Natural killer cell treated with Interleukin-12 subunit alpha and Interleukin-12 subunit beta and Interleukin-15 and Interleukin-18, amount 100 ng/mL, for 72 hours (primary cell): ENCODE results near the gene DPP6. TPM values are rescaled to one million over a fixed set of nuclear protein-coding genes. Genes with fewer than 3 reads are reported as not detected.

Source experiments
- ATAC-seq, 2 donors: fragments of 150-1000 bp; cut with Tn5 transposase in 1 of 2; sonication (Bioruptor Pico), chemical (Tn5 transposase) in 1 of 2; 2 replicates each; pipeline ENCODE4 v1.10.0; 2021
- DNase-seq: peaks from one replicate; pipeline ENCODE4 v3.0.0; 2022; ENCODE audit warnings: low spot score
- H3K27ac Mint-ChIP-seq, 2 donors: 1 replicate in 1 of 2; 2 replicates in 1 of 2; pipeline ENCODE4 v1.8.0; 2022; ENCODE audit warnings: mixed read lengths in 2 of 2, mild to moderate bottlenecking in 1 of 2, moderate library complexity in 1 of 2
- H3K27me3 Mint-ChIP-seq, 2 donors: 1 replicate in 1 of 2; 2 replicates in 1 of 2; pipeline ENCODE4 v1.8.0; 2022; ENCODE audit warnings: mixed read lengths in 2 of 2
- H3K36me3 Mint-ChIP-seq: one replicate; pipeline ENCODE4 v1.8.0; 2022; ENCODE audit warnings: mixed read lengths
- H3K4me1 Mint-ChIP-seq, 2 donors: 1 replicate in 1 of 2; 2 replicates in 1 of 2; pipeline ENCODE4 v1.8.0; 2022; ENCODE audit warnings: low read depth in 2 of 2, mixed read lengths in 2 of 2, mild to moderate bottlenecking in 1 of 2
- H3K4me3 Mint-ChIP-seq: one replicate; pipeline ENCODE4 v1.8.0; 2022; ENCODE audit warnings: mixed read lengths
- H3K9me3 Mint-ChIP-seq: 2 replicates; pipeline ENCODE4 v1.8.0; 2022; ENCODE audit warnings: mixed read lengths
- total RNA-seq, 2 donors: library from RNA; stranded (reverse); gene quantifications; one replicate each; pipeline ENCODE4 v1.2.3, GENCODE V29; 2022

The DPP6 gene
- total RNA-seq, 2 donors from 2014 or later: not detected

- Mint-ChIP-seq H3K36me3 (no peaks in the 10 kb centered on the region), H3K27me3 (no peaks in the 10 kb centered on the region), H3K4me1 (no peaks in the 10 kb centered on the region), H3K27ac (no peak overlapping the region), H3K4me3 (no peak overlapping the region), H3K9me3 (peaks cover 14% of the 10 kb centered on the region)
- ATAC-seq (no peak), DNase-seq (no peak)
Measured at GRCh38 chr7:154423231-154423630, 371.0 kb downstream of the DPP6 start.

DNA sequence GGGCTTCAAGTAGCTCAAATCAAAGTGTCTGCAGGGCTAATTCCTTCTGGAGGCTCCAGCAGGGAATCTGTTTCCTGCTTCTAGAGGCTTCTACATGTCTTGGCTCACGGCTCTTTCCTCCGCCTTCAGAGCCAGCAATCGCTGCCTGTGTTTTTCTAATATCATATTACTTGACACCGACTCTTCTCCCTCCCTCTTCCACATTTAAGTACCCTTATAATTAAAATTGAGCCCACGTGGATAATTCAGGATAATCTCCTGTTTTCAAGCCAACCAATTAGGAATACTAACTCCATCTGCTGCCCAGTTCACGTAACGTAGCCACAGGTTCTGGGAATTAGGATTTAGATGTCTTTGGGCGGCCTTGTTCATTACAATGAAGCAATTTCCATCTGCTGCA is 372.2 kb downstream of the DPP6 start:
- Mint-ChIP-seq H3K4me1 (no peaks in the 10 kb centered on the region), H3K36me3 (no peaks in the 10 kb centered on the region), H3K27ac (no peak overlapping the region), H3K9me3 (peaks cover 18% of the 10 kb centered on the region), H3K27me3 (no peaks in the 10 kb centered on the region), H3K4me3 (no peak overlapping the region)
- no peak for DNase-seq
- ATAC-seq: no peak

- no peak overlapping the region for H3K27ac Mint-ChIP-seq
- no peaks in the 10 kb centered on the region for H3K27me3 Mint-ChIP-seq
- H3K4me3 Mint-ChIP-seq: no peak overlapping the region
- ATAC-seq (no peak), DNase-seq (no peak)
- H3K4me1 Mint-ChIP-seq: no peaks in the 10 kb centered on the region
- peaks cover 18% of the 10 kb centered on the region for H3K9me3 Mint-ChIP-seq
- H3K36me3 Mint-ChIP-seq: no peaks in the 10 kb centered on the region
Measured at GRCh38 chr7:154425271-154425670, 373.1 kb downstream of the DPP6 start.

DNA sequence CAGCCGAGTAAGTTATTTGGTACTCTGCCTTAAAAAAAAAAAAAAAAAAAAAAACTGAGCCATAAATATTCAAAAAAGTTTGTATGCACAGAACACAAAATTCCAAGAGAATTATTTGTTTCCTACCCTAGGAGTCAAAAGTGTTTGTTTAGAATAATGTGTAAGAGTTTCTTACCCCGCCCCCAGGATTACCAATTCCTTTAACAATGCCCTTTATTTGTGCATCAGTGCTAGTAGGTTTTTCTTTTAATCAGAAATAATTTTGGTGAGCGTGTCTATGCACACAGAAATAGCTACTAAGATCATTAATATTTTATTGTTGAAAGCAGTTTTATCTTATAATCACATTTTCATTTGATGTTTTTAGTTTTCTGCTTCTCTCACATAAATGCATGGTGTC is 374.6 kb downstream of the DPP6 start:
- Mint-ChIP-seq H3K36me3 (no peaks in the 10 kb centered on the region), H3K27ac (no peak overlapping the region), H3K4me1 (no peaks in the 10 kb centered on the region), H3K9me3 (peaks cover 12% of the 10 kb centered on the region), H3K27me3 (no peaks in the 10 kb centered on the region), H3K4me3 (no peak overlapping the region)
- DNase-seq: no peak
- no peak for ATAC-seq

- no peak for ATAC-seq
Measured at GRCh38 chr7:154427533-154427932, 375.3 kb downstream of the DPP6 start.

GRCh38 chr7:154429666-154430404 is 377.6 kb downstream of the DPP6 start:
- H3K27me3 Mint-ChIP-seq: no peaks in the 10 kb centered on the region
- H3K4me1 Mint-ChIP-seq: no peaks in the 10 kb centered on the region
- DNase-seq: no peak
- no peak overlapping the region for H3K4me3 Mint-ChIP-seq
- H3K27ac Mint-ChIP-seq: no peak overlapping the region
- peaks cover 14% of the 10 kb centered on the region for H3K9me3 Mint-ChIP-seq
- no peaks in the 10 kb centered on the region for H3K36me3 Mint-ChIP-seq
- ATAC-seq: no peak

More at GRCh38 chr7:154427533-154427932, 375.3 kb downstream of the DPP6 start:
- Mint-ChIP-seq H3K4me1 (no peaks in the 10 kb centered on the region), H3K36me3 (no peaks in the 10 kb centered on the region), H3K9me3 (peaks cover 9% of the 10 kb centered on the region), H3K4me3 (no peak overlapping the region), H3K27ac (no peak overlapping the region), H3K27me3 (no peaks in the 10 kb centered on the region)
- no peak for DNase-seq

- Mint-ChIP-seq H3K27me3 (no peaks in the 10 kb centered on the region), H3K4me3 (no peak overlapping the region), H3K36me3 (no peaks in the 10 kb centered on the region), H3K9me3 (peaks cover 14% of the 10 kb centered on the region), H3K27ac (no peak overlapping the region), H3K4me1 (no peaks in the 10 kb centered on the region)
- ATAC-seq (no peak), DNase-seq (no peak)
Measured at GRCh38 chr7:154430640-154431039, 378.4 kb downstream of the DPP6 start.

GRCh38 chr7:154431045-154431444 is 378.8 kb downstream of the DPP6 start:
- Mint-ChIP-seq H3K4me1 (no peaks in the 10 kb centered on the region), H3K36me3 (no peaks in the 10 kb centered on the region), H3K27ac (no peak overlapping the region), H3K9me3 (peaks cover 14% of the 10 kb centered on the region), H3K4me3 (no peak overlapping the region), H3K27me3 (no peaks in the 10 kb centered on the region)
- DNase-seq: no peak
- ATAC-seq: no peak

DNA sequence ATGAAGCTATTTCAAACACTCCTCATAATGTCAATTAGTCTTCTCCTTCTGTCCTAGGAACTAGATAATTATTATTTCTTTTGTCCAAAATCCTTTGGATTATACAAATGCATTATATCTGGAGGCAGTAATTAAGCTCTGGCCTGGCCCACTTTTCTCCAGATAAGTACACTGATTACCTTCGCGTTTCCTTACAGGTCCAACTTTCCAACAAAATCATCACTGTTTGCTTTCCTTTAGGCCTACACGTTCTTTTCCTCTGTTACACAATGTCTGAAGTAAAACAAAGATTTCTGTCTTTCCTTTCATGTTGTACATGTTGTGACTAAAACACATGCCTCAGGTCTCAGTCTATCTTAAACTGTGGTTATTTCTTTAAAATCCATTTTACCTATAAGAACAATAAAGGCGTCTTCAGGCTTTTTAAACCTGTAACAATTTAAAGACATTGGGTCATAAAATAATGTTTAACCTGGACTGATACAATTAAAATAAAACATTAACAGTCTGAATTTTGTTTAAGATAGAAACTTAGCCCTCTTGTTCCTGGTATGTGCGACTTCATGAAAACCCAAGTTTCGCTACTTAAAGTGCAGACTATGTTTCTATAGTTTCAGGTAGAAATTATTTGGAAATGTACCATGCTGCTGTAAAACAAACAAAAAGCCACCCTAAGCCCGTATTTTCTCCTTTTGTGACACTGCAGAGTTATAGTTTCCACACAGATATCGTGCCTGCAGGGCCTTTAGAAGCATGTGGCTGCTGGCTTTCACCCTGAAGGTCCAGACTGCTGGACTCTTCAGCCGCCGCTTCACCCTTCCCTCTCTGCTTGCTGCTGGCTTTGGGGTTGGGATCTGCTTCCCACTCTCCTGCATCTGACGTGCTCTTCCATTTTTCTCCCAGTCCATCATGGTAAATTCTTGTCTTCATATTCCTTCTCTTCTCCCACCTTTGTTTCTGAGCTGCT is 381.7 kb downstream of the DPP6 start:
- Mint-ChIP-seq H3K4me3 (no peak overlapping the region), H3K9me3 (peaks cover 11% of the 10 kb centered on the region), H3K27me3 (no peaks in the 10 kb centered on the region), H3K36me3 (no peaks in the 10 kb centered on the region), H3K27ac (no peak overlapping the region), H3K4me1 (no peaks in the 10 kb centered on the region)
- no peak for ATAC-seq
- DNase-seq: no peak

GRCh38 chr7:154436560-154436959 is 384.4 kb downstream of the DPP6 start:
- no peak for DNase-seq
- Mint-ChIP-seq H3K4me3 (no peak overlapping the region), H3K27ac (no peak overlapping the region), H3K36me3 (no peaks in the 10 kb centered on the region), H3K27me3 (no peaks in the 10 kb centered on the region), H3K9me3 (peaks cover 11% of the 10 kb centered on the region), H3K4me1 (no peaks in the 10 kb centered on the region)
- no peak for ATAC-seq

DNA sequence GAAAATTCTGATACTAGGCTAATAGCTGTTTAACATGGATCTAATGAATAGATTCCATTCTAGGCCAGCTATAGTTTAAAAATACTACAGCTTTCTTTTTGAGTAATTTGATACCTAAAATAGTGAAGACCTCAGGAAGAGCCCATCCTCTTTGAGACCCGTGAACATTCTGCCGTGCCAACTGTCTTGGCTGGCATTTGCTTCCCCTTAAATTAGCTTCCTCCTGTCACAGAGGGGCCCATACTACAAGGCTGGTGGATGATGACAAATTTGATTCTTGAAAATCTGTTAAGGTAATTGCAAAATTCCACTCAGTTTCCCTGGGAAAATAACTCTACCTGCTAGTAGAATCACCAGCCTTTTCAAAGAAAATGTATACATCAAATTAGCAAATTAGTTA is 385.0 kb downstream of the DPP6 start:
- Mint-ChIP-seq H3K27me3 (no peaks in the 10 kb centered on the region), H3K27ac (no peak overlapping the region), H3K4me1 (no peaks in the 10 kb centered on the region), H3K36me3 (no peaks in the 10 kb centered on the region), H3K4me3 (no peak overlapping the region), H3K9me3 (peaks cover 12% of the 10 kb centered on the region)
- DNase-seq (no peak), ATAC-seq (no peak)

DNA sequence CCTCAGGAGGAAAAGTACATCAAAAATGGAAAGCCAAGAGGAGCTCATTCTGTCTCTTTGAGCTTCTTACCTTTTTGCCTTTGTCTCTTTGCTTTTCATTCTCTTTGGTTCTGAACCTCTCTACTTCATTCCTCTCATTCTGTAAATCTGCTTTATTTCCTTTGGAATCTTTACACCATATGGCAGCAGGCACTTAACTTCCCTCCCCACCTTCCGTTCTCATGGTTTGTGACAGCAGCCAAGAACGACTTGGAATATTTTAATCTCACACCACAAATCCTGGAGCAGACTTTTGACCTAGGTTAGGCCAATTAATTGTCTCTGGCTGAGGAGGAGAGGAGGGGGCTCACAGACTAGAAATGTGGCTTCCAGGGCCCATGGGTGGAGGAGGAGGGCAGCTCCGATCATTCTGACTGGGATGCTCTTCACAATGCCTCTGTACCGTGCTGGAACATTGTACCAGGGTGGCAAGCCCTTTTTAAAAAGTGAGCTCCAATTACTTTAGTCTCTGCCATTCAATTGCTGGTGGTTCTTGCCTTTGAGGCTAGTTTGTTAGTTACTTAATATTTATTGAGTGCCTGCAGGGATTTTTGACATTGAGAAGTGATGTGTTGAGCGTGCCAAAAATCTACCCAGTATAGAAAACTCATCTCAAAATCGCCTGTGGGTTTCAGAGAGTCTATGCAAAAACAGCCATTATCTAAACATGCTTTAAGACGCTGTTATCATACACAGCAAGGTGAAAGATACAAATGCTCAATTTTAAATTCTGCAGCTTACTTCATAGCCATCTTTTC is 386.6 kb downstream of the DPP6 start:
- no peak for ATAC-seq
- H3K27me3 Mint-ChIP-seq: no peaks in the 10 kb centered on the region
- no peak for DNase-seq
- no peaks in the 10 kb centered on the region for H3K4me1 Mint-ChIP-seq
- peaks cover 8% of the 10 kb centered on the region for H3K36me3 Mint-ChIP-seq
- H3K27ac Mint-ChIP-seq: no peak overlapping the region
- no peak overlapping the region for H3K4me3 Mint-ChIP-seq
- H3K9me3 Mint-ChIP-seq: peaks cover 20% of the 10 kb centered on the region

DNA sequence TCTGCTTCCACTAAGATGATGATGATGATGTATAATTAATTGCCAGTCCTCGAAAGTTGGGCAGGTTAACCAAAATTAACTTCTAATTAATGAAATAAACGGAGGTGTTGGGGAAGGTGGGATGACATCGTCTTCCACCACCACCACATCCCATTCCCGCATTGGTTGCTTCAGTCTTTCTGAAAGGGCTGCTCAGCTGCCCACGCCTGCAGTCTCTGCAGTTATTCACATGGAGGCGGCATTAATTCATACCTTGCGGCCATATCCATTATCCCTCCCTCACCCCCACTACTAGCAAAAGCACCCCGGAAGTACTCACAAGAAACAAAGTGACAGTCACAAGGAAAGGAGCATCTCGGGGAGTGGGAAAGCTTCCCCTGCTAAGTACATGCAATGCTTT is 387.9 kb downstream of the DPP6 start:
- Mint-ChIP-seq H3K36me3 (peaks cover 8% of the 10 kb centered on the region), H3K9me3 (peaks cover 16% of the 10 kb centered on the region)
- no peak for ATAC-seq

More for the DNA sequence above, 387.9 kb downstream of the DPP6 start:
- no peak overlapping the region for H3K4me3 Mint-ChIP-seq
- no peaks in the 10 kb centered on the region for H3K27me3 Mint-ChIP-seq
- H3K27ac Mint-ChIP-seq: no peak overlapping the region
- no peaks in the 10 kb centered on the region for H3K4me1 Mint-ChIP-seq
- no peak for DNase-seq
